ENCODE results near the gene TBX5. TPM values are rescaled to one million over a fixed set of nuclear protein-coding genes. Genes with fewer than 3 reads are reported as not detected.

Gene TBX5
- total RNA-seq, 4 donors from 2014 or later = 0.27 to 2.3 (median 1.0) TPM

- WGBS, 2 donors = 75 to 85% methylated on average over 2 of the region's 2 CpGs
- Histone ChIP-seq H3K36me3 (no peaks in the 10 kb centered on the region), H3K9me3 (no peaks in the 10 kb centered on the region), H3K27ac (no peak overlapping the region), H3K4me1 (no peaks in the 10 kb centered on the region), H3K27me3 (no peaks in the 10 kb centered on the region), H3K4me3 (replicated peaks in 1 of 3) (no peak overlapping the region)
- DNase-seq = no peak
- intact Hi-C loops (cut with DNase I) = no loop called here
- TF ChIP-seq POLR2A (IDR thresholded peaks at IDR 0.05) (no peak), CTCF (IDR thresholded peaks at IDR 0.05) (no peak)
Measured at GRCh38 chr12:114318984-114319383, 87.0 kb downstream of the TBX5 start.

- H3K36me3 ChIP-seq = no peaks in the 10 kb centered on the region
- WGBS, 2 donors = 71 to 77% methylated on average over 5 of the region's 5 CpGs
- H3K27ac ChIP-seq = no peak overlapping the region
- no peak overlapping the region for H3K4me3 ChIP-seq (replicated peaks in 1 of 3)
- no peak for DNase-seq
- no peaks in the 10 kb centered on the region for H3K27me3 ChIP-seq
- TF ChIP-seq CTCF (IDR thresholded peaks at IDR 0.05) (no peak), POLR2A (IDR thresholded peaks at IDR 0.05) (no peak)
- no peaks in the 10 kb centered on the region for H3K9me3 ChIP-seq
- intact Hi-C loops (cut with DNase I) = no loop called here
- H3K4me1 ChIP-seq = no peaks in the 10 kb centered on the region
Measured at GRCh38 chr12:114316076-114316475, 89.9 kb downstream of the TBX5 start.

- WGBS, 2 donors = 94 to 95% methylated on average over 16 of the region's 16 CpGs
Measured at GRCh38 chr12:114314974-114315720, 90.8 kb downstream of the TBX5 start.

GRCh38 chr12:114314403-114314802, 91.5 kb downstream of the TBX5 start:
- DNase-seq = no peak
- Histone ChIP-seq H3K36me3 (no peaks in the 10 kb centered on the region), H3K27ac (no peak overlapping the region), H3K9me3 (no peaks in the 10 kb centered on the region), H3K27me3 (no peaks in the 10 kb centered on the region), H3K4me1 (no peaks in the 10 kb centered on the region), H3K4me3 (replicated peaks in 1 of 3) (no peak overlapping the region)
- TF ChIP-seq POLR2A (IDR thresholded peaks at IDR 0.05) = no peak
- no peak for TF ChIP-seq CTCF (IDR thresholded peaks at IDR 0.05)
- 77 to 87% methylated on average over 7 of the region's 7 CpGs for whole genome bisulfite sequencing, 2 donors
- intact Hi-C loops (cut with DNase I) = no loop called here

More at GRCh38 chr12:114314974-114315720, 90.8 kb downstream of the TBX5 start:
- TF ChIP-seq POLR2A (IDR thresholded peaks at IDR 0.05) (no peak), CTCF (IDR thresholded peaks at IDR 0.05) (no peak)
- no peak for DNase-seq
- Histone ChIP-seq H3K4me1 (no peaks in the 10 kb centered on the region), H3K9me3 (no peaks in the 10 kb centered on the region), H3K27me3 (no peaks in the 10 kb centered on the region), H3K4me3 (replicated peaks in 1 of 3) (no peak overlapping the region), H3K27ac (no peak overlapping the region), H3K36me3 (no peaks in the 10 kb centered on the region)
- intact Hi-C loops (cut with DNase I) = no loop called here

- 86 to 98% methylated on average over 2 of the region's 2 CpGs for WGBS, 2 donors
- no peak overlapping the region for H3K27ac ChIP-seq
- H3K36me3 ChIP-seq = no peaks in the 10 kb centered on the region
- no peak for DNase-seq
- no peak overlapping the region for H3K4me3 ChIP-seq (replicated peaks in 1 of 3)
- H3K27me3 ChIP-seq = no peaks in the 10 kb centered on the region
- H3K9me3 ChIP-seq = no peaks in the 10 kb centered on the region
- intact Hi-C loops (cut with DNase I) = no loop called here
- H3K4me1 ChIP-seq = no peaks in the 10 kb centered on the region
- no peak for TF ChIP-seq CTCF (IDR thresholded peaks at IDR 0.05)
- TF ChIP-seq POLR2A (IDR thresholded peaks at IDR 0.05) = no peak
Measured at GRCh38 chr12:114313910-114314309, 92.0 kb downstream of the TBX5 start.

Measured in thyroid gland (tissue), 4 donors.